Cardiac fibroblast (primary cell): ENCODE measurements around the gene CDK11A.

ENCODE experiments used
- DNase-seq, 2 donors: peaks; one replicate each; pipeline versions ENCODE4 v3.0.0 to v3.0.0-alpha.2; 2010; ENCODE audit warnings: low read depth in 2 of 2
- H3K4me3 ChIP-seq, 2 donors: replicated peaks in 1 of 2; 1 replicate in 1 of 2; 2 replicates in 1 of 2; pipeline ENCODE4 v1.5.1; 2011; ENCODE audit warnings: low read depth in 2 of 2, low read length in 2 of 2, mild to moderate bottlenecking in 2 of 2, moderate library complexity in 1 of 2
- TF ChIP-seq, protein P1 (sequence below): IDR thresholded peaks from one replicate; pipeline ENCODE4 v1.5.1; 2011; ENCODE audit warnings: low read depth, mild to moderate bottlenecking, low read length, inconsistent platforms

CDK11A gene

DNA sequence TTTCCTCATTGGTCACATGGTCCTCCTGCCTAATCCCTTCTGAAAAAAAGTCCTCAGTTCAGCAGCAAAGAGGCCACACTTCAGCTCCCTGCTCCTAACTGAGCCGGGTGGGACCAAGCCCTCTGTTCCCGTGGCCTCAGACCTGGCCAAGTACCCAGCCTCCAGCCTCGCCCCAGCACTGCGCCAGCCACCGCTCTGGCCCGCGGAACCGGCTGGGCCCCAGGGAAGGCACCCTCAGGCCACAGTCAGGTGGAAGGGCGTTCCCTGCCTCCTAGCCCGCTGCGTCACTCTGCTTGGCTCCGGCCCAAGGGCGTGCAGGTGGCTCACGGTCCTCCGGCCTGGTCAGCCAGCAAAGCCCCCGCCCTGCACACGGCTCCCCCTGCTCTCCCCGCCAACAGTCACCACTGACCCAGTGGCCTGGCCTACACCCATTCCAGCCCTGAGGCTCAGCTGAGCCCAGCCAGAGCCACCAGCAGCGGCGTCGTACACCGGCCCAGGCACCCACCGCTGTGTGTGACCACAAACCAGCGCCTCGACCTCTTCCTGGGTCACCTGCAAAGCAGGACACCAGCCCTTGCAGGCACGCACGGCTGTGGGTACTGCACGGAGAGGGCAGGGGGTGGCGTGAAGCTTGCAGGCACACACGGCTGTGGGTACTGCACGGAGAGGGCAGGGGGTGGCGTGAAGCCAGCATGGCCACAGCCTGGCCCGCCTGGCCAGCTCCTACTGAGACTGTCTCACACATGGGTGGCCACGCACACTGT is 34.7 kb upstream of the CDK11A start:
- no peak overlapping the region for H3K4me3 ChIP-seq
- TF ChIP-seq, protein P1, sequence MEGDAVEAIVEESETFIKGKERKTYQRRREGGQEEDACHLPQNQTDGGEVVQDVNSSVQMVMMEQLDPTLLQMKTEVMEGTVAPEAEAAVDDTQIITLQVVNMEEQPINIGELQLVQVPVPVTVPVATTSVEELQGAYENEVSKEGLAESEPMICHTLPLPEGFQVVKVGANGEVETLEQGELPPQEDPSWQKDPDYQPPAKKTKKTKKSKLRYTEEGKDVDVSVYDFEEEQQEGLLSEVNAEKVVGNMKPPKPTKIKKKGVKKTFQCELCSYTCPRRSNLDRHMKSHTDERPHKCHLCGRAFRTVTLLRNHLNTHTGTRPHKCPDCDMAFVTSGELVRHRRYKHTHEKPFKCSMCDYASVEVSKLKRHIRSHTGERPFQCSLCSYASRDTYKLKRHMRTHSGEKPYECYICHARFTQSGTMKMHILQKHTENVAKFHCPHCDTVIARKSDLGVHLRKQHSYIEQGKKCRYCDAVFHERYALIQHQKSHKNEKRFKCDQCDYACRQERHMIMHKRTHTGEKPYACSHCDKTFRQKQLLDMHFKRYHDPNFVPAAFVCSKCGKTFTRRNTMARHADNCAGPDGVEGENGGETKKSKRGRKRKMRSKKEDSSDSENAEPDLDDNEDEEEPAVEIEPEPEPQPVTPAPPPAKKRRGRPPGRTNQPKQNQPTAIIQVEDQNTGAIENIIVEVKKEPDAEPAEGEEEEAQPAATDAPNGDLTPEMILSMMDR = no peak
- no peak for DNase-seq

DNA sequence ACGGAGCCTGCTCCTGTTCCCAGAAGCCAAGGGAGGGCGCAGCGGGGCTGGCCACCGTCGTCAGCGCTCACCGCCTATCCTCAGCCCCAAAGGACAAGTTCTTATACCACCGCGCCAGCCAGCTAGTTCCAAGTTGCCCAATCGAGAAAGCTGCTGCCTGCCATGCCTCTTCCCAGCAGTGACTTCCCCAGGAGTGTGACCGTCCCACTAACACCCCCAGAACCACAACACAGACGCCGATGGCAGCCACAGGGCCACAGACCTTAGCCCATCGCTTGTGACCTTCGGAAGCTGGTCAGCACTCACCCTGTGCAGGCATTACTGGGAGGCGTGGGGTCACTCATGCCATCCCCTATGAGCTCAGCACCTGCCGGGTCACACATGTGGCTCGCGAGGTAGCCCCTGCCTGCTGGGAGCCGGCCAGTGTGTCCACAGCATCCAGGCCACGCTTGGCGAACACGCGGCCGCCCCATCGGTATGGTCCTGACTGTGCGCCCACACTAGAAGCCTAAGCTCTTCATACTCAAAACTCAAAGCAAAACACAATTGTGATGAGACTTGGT is 34.0 kb upstream of the CDK11A start:
- no peak for DNase-seq
- TF ChIP-seq, protein P1 = no peak

DNA sequence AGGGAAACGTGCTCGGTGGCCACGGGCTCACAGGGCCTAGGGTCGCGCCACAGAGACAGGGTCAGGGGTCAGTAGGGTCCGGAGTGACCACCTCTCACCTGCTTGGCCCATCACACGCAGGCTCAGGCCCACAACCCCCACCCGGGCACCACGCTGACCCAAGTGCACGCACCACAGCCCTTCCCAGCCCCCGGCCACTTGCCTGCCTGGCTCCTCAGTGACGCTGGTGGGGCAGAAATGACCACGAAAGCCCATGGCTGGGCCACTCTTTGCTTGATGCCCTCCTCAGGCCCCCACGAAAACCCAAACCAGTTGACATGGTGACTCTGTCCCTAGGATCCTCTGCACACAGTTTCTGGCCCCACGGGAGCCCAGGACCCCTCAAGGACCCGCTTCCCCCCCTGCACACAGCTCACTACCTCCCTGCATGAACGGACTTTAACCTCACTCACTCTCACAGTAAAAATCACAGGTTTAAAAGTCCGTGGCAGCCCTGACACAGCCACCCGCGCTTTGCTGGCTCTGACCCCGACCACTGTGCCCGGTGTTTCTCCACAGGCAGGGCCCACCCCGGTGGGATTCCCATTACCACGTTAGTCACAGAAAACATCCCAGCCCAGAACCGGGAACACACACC is 33.4 kb upstream of the CDK11A start:
- no peak for DNase-seq
- H3K4me3 ChIP-seq = no peak overlapping the region
- TF ChIP-seq, protein P1 = no peak

More for the DNA sequence above, 34.0 kb upstream of the CDK11A start:
- no peak overlapping the region for H3K4me3 ChIP-seq

DNA sequence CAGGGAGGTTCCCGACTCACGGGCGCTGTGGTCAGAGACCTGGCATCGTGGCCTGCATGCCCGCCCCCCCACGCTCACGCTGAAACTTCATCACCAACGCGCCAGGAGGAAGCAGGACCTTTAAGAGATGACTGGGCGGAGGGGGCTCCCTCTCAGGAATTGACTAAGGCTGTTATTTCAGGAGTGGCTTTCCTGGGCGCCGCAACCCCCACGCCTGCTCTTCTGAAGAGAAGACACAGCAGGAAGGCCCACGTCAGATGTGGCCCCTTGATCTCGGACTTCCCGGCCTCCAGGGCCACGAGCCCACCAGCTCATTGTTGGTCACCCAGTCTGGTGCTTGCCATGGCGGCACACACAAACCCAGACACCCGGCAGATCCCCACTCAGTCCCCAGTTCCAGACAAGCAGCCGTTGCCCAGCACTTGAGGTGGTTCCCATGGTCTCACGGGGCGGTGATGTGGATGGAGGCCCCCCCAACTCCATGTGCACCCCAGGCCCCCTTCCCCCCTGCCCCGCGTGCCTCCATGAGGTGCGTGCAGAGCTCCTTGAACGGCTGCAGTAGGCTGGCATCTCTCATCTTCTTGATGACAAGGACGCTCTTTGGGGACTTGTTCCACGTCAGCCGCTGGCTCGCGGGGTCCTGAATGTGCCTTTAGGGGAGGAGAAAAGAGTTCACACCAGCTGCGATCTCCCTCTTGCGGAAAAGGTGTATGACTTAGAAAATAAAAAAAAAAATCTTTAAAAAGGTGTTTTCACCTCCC is 32.7 kb upstream of the CDK11A start:
- no peak for DNase-seq
- H3K4me3 ChIP-seq = no peak overlapping the region
- TF ChIP-seq, protein P1 = no peak

DNA sequence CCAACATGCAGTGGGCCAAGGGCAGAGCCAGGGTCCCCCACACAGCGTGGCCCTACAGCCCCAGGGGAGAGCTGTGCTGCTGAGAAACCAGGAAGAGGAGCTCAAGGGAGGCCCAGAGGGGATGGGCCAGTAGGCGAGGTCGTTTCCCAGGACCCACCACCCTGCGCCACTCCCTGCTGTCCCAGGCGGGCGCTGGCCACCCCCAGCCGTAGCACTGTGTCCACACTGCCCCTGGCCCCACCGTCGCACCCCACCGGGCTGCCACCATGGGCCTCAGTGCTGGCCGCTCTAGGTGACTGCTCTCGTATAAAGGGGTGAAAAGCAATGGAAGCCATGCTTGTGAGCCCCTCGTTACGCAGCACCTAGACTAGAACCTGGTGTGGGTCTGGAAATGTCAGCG is 31.7 kb upstream of the CDK11A start:
- no peak overlapping the region for H3K4me3 ChIP-seq
- TF ChIP-seq, protein P1 = no peak
- no peak for DNase-seq

DNA sequence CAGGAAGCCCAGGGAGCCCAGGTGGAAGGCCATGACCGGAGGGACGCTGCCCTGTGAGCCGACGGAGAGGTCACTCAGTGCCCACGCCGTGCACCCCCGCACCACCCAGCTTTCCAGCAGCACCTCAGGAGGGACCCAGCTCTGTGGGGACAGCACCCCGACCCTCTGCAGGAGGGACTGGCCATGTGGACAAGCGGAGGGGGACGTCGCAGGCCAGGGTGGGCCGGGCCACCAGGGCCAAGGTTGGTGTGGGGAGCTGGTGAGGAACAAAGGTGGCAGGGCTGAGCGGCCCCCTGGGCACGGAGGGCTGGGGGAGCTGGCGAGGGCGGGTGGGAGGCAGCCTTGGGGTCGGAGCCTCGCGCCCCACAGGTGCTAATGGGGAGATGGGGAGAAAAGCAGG is 31.3 kb upstream of the CDK11A start:
- no peak for DNase-seq
- no peak overlapping the region for H3K4me3 ChIP-seq
- TF ChIP-seq, protein P1 = no peak
